ENCODE results near the gene MRPL54. TPM values are rescaled to one million over a fixed set of nuclear protein-coding genes. Genes with fewer than 3 reads are reported as not detected.

MRPL54 gene
- polyA plus RNA-seq, 1 donor: 22.6 TPM

DNA sequence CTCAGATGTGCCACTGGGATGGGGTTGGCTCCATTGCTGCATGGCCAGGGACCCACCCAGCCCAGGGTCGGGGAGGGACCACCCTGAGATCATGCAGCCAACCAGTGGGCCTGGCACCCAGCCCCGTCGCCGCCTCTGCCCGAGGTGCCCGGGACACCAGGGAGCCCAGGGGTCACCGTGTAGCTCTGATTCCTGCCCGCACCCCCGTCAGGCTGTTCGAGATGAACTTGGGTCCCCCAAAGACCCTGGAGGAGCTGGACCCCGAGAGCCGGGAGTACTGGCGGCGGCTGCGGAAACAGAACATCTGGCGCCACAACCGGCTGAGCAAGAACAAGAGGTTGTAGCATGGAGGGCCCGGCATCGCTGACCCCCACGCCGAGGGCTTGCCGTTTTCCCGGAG, 4.6 kb downstream of the MRPL54 start:
- no peak for DNase-seq

DNA sequence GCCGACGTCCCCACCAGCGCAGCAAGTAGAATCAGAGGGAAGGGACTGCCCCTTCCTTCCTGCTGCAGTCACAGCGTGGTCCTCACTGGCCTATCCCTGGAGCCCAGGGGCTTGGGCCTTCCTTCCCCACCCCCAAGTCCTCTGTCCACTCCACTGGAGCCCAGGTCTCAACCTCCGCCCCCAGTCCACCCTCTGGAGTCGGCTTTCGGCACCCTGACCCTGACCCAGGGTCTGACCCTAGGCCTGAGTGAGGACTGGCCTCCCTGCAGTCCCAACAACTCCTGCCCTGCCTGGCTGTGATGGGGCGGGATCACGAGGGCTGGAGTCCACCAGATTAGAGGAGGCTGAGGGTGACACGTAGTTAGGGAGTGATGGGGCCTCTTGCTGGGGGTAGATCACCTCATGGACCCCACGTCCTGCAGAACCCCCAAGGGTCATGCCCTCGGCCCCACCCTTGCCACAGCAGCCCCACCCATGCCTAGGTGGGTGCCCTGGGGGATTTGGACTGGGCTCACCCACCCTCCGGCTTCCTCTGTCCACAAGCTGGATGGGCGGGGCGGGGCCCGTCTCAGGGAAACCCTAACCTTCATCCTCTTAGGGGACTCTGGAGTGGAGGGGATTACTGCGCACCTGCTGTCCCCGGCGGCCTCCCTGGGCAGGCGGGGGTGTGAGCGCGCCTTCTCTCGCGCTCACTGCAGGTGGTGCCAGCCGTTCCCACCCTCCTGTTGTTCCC, 5.7 kb downstream of the MRPL54 start:
- no peak for DNase-seq

DNA sequence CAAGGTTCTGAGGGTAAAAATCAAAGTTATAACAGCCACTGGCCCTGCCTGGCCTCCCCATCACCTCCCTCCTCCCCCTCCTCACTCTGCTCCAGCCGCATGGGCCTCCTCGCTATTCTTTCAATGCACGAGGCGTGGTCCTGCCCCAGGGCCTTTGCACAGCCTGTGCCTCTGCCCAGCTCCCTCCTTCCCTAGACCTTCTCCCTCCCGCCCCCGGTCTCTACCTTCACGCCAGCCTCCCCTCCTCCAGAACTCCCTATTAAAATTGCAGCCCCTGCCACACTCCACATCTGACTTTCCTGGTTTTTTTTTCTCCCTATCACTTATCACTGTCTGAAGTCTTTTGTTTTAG, 6.2 kb downstream of the MRPL54 start:
- DNase-seq: no peak

DNA sequence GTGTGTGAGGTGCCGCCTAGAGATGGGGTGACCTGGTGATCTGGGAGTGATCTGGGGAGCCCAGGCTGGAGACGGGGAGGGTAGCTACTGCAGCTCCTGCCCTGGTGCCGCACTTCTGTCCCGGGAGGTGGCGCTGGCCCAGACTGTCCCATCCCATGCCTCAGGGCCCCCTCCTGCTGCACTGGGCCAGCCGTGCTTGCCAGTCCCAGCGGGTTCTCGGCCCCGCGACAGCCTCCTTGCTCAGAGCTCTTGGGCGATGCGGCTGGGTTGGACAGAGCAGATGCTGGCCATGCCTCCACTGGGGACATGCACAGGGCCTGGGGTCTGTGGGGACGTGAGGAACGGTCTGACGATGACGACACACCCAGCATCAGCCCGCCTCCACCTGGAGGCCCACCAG, 7.0 kb downstream of the MRPL54 start:
- DNase-seq: no peak

DNA sequence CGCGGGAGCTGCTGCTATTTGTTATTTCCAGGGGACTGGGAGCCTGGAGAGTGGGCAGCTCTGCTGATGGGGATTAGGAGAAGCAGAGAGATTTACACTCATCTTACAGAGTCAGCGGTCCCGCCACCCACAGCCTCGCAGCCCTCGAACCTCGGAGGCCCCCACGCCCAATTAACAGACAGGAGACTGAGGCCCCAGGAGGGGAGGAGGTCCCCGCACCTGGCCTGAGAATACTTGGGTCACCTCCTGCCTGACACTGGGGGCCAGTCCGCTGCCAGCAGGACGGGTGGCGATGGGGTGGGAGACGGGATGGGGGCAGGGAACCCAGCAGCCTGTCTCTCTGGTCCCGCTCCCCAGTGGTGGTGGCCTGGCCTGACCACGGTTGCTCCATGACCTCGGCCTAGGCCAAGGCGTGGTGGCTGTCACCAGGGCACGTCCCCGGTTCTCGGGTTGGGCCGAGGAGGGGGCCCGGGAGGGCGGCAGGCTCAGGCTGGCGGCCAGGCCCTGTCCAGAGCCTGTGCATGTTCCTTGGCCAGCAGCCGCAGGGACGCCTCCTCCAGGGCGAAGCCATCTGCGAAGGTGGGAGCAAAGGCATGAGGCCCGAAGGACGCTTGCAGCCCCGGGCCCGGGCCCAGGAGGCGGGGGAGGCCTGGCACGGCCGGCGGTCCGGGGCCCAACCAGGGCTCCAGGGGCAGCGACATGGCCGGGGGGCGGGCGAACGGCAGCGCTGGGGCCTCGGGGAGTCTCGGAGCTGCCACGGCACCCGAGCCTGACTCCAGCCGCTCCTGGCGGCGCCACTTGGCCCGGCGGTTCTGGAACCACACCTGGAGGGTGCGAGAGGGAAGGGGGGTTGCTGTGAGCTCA, 7.9 kb downstream of the MRPL54 start:
- DNase-seq: no peak

DNA sequence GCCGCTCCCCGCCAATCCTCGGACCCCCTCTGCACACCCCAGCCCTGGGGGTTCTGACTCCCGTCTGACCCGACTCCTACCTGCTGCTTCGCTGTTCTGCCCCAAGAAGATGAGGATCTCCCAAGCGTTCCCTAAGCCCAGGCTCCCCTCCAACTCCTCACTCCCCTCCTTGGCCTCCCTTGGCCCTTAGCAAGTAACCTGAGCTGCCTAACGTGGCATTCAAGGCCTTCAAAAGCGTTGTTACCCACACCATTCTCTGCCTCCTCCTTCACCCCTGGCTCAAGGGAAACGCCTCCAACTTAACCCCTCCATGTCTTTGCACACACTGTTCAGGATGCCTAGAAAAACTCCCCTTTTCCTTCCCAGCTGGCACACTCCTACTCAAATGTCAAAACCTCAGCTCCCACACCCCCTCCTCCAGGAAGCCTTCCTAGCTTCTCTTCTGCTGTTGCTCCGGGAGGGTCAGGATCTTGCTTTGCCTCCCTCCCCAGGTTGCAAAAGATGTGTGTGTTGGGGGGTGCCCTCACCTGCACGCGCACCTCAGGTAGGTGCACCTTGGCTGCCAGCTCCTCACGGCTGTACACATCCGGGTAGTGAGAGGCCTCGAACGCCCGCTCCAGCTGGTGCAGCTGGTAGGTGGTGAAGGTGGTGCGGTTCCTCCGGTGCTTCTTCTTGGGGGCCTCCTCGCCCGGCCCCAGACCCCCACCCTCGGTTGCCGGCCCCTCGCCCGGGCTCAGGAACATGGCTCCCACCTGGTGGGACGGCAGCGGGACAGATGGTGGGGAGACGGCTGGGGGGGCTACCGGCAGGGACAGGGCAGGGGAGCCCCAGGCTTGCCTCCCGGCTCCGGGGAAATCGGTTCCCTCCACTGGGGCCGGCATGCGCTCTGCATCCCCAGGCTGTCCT, 8.8 kb downstream of the MRPL54 start:
- DNase-seq: no peak

DNA sequence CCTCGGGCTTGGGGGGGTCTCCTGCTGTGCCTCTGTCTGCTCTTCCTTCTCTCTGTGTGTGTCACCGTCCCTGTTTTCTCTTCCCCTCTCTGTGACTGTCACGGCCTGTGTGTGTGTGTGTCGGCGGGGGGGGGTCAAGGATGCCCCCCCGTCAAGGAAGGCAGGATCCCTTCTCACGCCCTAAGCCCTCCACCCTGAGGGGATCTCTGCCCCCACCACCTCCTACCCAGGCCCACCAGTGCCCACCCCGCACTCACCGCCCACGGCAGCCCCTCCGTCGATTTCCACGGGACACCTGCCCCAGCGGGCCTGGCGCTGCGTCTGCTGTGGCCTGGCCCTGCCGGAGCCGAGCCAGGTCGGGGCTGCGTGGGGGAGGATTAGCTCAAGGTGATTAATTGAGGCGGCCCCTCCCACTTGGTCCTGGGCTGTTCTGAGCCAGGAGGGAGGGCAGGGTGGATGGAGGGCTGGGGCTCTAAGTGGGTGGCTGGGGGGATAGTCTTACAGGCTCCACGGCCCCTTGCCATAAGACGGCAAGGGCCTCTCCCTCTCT, 9.5 kb downstream of the MRPL54 start, which contains the start of gene RAX2:
Gene RAX2 (minus strand): TSS at position 323 of the 550 bp plus-strand sequence. CDS start 486 bp downstream, outside the sequence.
- peak; percentile 60 for DNase-seq

DNA sequence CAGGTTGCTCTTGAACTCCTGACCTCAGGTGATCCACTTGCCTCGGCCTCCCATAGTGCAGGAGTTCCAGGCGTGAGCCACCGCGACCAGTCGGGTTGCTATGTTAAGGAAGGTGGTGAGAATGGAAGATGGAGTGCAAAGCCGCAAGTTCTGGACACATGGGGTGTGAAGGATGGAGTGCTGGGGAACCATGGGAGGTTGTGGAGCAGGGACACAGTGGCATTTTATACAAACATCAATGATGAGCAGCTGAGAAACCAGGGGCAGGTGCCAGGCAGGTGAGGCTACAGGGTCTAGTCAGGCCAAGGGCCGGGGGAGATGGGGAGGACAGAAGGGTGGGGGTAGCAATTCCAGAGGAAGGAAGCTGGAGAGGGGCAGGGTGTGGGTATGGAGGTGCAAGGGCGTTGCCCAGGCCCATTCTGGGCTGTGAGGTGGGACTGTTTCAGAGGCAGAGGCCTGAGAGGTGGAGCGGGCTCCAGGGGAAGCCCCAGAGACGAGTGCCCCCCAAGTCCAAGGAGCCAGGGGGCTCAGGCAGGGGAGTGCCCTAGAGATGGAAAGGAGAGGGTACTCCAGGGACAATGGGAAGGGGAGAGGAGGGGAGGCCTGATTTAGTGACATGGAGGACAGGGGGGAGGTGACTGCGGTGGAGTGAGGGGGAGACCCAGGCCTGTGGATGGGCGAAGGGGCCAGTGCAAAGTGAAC, 11.5 kb downstream of the MRPL54 start:
- DNase-seq: no peak

DNA sequence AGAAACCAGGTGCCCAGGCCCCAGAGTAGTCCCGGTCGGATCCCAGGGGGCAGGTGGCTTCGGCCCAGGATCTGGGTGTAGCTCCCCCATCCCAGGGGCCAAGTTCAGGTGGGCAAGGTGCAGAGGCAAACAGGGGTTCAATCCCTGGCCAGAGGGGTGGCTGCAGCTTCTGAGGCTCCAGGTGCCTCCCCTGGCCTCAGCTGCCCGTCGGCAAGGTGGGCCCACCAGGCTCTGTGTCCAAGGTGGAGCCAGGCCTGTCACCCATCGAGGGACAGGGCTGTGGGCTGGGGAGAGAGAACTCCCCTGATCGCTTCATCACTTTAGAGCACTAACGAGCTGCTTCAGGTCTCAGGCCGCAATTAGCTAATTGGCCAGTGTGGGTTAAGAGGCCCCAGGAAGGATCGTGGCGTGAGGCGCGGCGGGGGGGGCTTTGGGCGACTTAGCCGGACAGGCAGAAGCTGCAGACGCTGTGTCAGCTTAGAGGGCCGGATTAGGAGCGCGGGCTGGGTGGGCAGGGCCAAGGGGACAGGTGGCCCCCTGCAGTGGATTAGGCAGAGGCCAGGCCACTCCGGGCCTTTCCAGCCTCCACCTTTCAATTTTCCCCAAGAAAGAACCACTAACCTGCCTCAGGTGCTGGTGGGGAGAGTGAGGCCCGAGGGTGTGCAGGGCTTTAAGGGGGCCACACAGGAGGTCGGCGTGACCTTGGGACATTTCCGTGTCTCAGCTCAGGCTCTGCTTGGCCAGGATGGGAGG, 12.3 kb downstream of the MRPL54 start:
- DNase-seq: no peak

DNA sequence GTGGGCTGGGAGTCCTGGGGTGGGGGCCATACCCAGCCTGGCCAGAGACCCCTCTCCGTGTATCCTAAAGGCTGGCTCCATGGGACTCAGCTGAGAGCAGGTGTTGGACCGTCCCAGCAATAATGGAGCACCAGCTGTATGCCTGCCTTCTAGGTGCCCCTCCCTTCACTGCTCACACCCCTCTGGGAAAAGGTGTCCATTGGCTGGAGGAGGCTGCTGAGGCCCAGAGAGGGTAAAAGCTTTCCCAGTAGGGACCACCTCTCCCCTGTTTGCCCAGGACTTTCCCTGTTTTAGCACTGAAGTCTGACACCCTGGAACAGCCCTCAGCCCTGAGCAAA, 12.9 kb downstream of the MRPL54 start:
- no peak for DNase-seq

DNA sequence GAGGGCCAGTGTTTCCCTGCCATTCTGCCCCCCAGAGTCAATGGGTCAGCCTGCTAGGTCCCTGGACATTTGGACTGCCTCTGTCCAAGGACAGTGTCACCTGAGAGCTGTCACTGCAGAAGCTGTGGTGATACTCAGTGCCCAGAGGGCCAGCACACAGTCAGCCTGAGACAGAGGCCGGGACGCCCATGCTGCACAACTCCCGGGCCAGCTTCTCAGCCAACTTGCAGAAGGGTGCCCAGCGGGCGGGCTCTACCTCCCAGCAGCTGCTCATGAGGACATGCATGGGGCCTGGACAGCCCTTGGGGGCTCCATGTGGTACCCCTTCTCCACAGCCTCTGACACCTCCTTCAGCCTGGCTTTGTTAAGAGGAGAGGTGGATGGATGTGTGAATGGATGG, 13.3 kb downstream of the MRPL54 start:
- DNase-seq: no peak

DNA sequence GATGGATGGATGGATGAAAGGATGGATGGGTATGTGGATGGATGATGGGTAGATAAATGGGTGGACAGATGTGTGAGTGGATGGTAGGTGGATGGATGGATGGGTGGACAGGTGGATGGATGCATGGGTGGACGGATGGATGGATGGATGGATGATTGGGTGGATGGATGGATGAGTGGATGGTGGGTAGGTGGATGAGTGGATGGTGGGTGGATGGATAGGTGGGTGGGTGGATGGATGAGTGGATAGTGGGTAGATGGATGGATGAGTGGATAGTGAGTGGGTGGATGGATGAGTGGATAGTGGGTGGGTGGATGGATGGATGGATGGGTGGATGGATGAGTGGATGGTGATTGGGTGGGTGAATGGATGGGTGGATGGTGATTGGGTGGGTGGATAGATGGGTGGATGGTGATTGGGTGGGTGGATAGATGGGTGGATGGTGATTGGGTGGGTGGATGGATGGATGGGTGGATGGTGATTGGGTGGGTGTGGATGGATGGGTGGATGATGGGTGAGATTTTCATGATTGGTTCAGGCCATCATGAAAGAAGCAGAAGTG, 14.1 kb downstream of the MRPL54 start:
- DNase-seq: no peak

DNA sequence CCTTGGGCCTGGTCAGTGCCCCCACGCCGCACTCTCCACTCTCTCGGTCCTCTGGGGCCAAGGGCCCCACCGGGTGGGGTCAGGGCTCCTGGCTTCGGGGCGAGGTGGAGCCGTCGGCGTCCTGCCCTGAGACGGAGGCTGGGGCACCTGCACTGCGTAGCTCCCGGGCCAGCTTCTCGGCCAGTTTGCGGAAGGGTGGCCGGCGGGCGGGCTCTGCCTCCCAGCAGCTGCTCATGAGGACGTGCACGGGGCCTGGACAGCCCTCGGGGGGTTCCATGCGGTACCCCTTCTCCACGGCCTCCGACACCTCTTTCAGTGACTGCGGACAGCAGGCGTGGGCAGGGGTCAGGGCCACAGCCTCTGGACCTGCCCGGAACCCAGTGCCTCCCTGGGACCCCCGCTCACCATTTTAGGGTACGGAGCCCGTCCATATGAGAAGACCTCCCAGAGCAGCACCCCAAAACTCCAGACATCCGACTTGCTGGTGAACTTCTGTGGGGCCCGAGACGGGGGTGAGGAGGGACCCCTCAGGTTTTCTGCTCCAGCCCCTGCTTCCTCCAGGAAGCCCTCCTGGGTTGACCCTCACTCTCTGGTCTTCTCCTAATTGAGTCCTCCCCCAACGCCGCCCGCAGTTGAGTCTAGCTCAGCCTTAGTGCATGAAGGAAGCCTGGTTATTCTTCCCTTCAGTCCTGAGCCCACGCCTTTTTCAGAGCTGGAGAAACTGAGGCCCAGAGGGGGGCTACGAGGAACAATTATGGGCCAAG, 15.8 kb downstream of the MRPL54 start:
- DNase-seq: no peak

DNA sequence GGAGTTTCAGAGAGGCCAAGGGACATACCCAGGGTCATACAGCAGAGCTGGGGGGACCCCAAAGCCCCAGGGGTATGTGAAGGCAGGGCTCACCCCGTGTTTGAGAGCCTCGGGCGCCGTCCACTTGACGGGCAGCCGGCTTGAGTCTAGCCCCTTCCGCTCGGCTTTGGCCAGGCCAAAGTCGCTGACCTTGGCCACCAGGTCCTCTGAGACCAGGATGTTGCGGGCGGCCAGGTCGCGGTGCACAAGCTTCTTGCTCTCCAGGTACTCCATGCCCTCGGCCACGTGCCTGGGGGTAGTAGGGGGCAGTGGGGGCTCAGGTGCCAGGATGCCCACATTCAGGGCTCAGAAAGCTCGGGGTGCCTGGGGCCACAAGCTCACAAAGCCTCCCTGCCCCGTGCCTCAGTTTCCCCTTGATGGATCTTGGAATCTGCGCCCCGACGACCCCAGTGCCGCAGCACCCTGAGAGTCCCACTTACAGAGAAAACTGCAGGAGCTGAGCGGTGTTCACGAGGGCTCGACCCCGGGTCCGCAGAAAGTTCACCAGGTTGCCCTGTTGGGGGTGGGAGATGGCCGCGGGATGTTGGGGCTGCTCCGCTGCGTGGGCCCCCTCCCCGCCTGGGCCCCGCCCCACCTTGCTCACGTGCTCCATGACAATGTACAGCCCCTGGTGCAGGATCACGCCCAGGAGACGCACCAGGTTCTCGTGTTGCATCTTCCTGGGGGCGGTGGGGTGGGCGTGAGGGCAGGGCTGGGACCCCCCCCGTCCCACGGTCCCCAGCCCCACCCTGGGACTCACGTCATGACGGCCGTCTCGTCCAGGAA, 16.6 kb downstream of the MRPL54 start:
- DNase-seq: no peak

DNA sequence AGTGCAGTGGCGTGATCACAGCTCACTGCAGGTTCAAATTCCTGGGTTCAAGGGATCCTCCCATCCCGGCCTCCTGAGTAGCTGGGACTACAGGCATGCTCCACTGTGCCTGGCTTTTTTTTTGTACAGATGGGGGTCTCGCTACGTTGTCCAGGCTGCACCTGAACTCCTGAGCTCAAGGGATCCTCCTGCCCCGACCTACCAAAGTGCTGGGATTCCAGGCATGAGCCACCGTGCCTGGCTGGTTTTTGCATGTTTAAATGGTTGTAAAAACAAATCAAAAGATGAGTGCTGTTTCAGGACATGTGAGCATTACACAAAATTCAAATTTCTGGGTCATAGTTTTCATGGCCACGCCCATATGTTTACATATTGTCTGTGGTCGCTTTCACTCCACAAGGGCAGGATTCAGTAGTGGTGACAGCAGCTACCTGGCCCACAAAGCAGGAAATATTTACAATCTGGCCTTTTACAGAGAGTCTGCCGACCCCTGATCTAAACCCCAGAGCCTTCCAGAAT, 18.4 kb downstream of the MRPL54 start:
- no peak for DNase-seq

DNA sequence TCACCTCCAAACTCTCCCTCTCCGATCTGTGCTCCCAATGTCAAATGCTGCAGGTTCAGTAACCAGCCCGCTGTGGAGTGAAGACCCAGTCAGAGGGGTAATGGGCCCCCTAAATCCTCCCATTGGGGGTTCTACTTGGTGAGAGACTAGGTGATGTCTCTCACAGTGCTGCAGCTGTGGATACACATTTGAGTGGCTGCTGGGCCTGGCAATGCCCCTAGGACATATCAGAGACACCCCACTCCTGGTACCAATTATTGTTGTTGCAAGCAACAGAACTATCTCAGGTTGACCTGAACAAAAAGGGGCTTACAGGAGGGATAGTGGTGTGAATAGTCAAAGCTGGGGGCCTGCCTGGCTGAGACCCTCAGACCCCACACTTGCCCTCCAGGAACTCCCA, 19.1 kb downstream of the MRPL54 start:
- no peak for DNase-seq

DNA sequence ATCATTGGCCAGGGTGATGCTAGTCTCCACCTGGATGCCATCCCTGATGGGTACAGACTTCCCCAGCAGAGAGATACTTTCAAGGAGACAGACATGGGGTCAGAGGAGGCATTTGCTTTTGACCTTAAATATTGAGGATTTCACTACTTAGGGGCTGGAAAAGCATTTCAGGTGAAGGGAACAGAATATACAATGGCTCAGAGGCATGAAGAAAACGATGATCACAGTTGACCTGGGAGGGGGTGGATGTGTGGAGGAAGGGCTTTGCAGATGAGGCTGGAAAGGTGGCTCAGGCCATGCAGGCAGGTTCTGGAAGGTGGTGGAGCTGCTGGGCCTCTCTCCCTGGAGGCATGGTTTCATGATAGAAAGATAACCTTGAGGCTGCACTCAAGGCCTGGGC, 19.8 kb downstream of the MRPL54 start:
- no peak for DNase-seq

DNA sequence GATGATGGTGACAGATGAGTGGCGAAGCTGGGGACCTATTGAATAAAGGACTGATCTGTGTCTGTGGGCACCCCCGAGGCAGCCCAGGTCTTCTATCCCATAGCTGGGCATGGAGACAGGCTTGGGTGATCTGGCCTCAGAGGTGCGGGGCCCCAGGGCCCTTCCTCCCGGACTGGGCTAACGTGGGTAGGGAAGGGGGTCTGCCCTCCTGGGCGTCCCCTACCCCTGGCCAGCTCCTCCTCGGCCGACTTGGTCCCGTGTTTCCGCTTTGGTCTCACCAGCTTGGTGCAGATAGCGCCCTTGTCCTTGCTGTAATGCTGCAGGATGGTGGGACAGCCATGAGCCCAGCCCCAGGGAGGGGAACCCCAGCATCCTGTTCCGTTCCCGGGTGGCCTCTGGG, 20.4 kb downstream of the MRPL54 start:
- no peak for DNase-seq

Data from left kidney (tissue), 2 donors.